Hepatocyte (in vitro differentiated cells): ENCODE measurements around the gene PHLDA3. TPM values are rescaled to one million over a fixed set of nuclear protein-coding genes. Genes with fewer than 3 reads are reported as not detected.

ENCODE experiments used
- DNase-seq: peaks from one replicate; pipeline ENCODE4 v3.0.0-alpha.2; 2016; ENCODE audit warnings: low spot score
- H2AFZ ChIP-seq: fragments of 200-600 bp; sonication (generic); 2 replicates; pipeline ENCODE4 v1.6.0; 2016; ENCODE audit warnings: antibody characterized with exemption, mild to moderate bottlenecking
- H3K27ac ChIP-seq: fragments of 200-600 bp; sonication (generic); 2 replicates; pipeline ENCODE4 v1.5.1; 2016; ENCODE audit warnings: mild to moderate bottlenecking
- H3K27me3 ChIP-seq: fragments of 200-600 bp; sonication (generic); 2 replicates; pipeline ENCODE4 v1.6.1; 2016
- H3K36me3 ChIP-seq: fragments of 200-600 bp; sonication (generic); replicated peaks from 2 replicates; pipeline ENCODE4 v1.5.1; 2016; ENCODE audit warnings: low read depth; ENCODE audit not compliant: insufficient read depth
- H3K4me1 ChIP-seq: fragments of 200-600 bp; sonication (generic); 2 replicates; pipeline ENCODE4 v1.5.1; 2016; ENCODE audit warnings: mild to moderate bottlenecking, moderate library complexity; ENCODE audit not compliant: insufficient read depth
- H3K4me2 ChIP-seq: fragments of 200-600 bp; sonication (generic); 2 replicates; pipeline ENCODE4 v1.6.0; 2016
- H3K4me3 ChIP-seq: fragments of 200-600 bp; sonication (generic); 2 replicates; pipeline ENCODE4 v1.5.1; 2016; ENCODE audit warnings: mild to moderate bottlenecking
- H3K79me2 ChIP-seq: fragments of 200-600 bp; sonication (generic); 2 replicates; pipeline ENCODE4 v1.6.0; 2017; ENCODE audit warnings: mild to moderate bottlenecking
- H3K9me2 ChIP-seq: fragments of 200-600 bp; sonication (generic); replicated peaks from 2 replicates; pipeline ENCODE4 v1.6.0; 2017; ENCODE audit warnings: mild to moderate bottlenecking; ENCODE audit not compliant: insufficient read depth
- H3K9me3 ChIP-seq: fragments of 200-600 bp; sonication (generic); 2 replicates; pipeline ENCODE4 v1.5.1; 2016; ENCODE audit warnings: low read depth, mild to moderate bottlenecking
- H4K20me1 ChIP-seq: fragments of 200-600 bp; sonication (generic); 2 replicates; pipeline ENCODE4 v1.6.0; 2016; ENCODE audit warnings: mild to moderate bottlenecking; ENCODE audit not compliant: insufficient read depth, poor library complexity, severe bottlenecking
- EZH2 ChIP-seq: fragments of 200-600 bp; sonication (generic); IDR thresholded peaks from 2 replicates; pipeline ENCODE4 v1.6.1; 2016; ENCODE audit warnings: antibody characterized with exemption, mild to moderate bottlenecking, borderline replicate concordance
- EZH2phosphoT487 ChIP-seq: fragments of 200-600 bp; sonication (generic); IDR thresholded peaks from one replicate; pipeline ENCODE4 v1.6.1; 2018; ENCODE audit warnings: antibody characterized with exemption, mild to moderate bottlenecking, low read depth, moderate library complexity; ENCODE audit not compliant: unreplicated experiment, severe bottlenecking
- WGBS: methylation state at CpG from one replicate; pipeline ENCODE4 v1.1.6; 2016; ENCODE audit warnings: low lambda C conversion rate; ENCODE audit errors: missing lambda C conversion rate; 5-methylcytosine and 5-hydroxymethylcytosine counted together
- polyA plus RNA-seq: library from polyadenylated mRNA; unstranded; fragments of >200 nt; fragmentation: Nextera tagmentation; extraction: Ambion mirVana; gene quantifications from 2 replicates; pipeline ENCODE4 v1.2.1, GENCODE V29; 2016
- total RNA-seq: library from RNA; depleted of rRNA; stranded (reverse); fragments of >200 nt; gene quantifications from 2 replicates; pipeline ENCODE4 v1.2.3, GENCODE V29; 2014
- TF ChIP-seq, protein P1 (sequence below): fragments of 200-600 bp; sonication (generic); IDR thresholded peaks from 2 replicates; pipeline ENCODE4 v1.5.1; 2016; ENCODE audit warnings: antibody characterized with exemption, mild to moderate bottlenecking; ENCODE audit not compliant: poor library complexity

The PHLDA3 gene
- total and polyA plus RNA-seq, 2 experiments from 2014 or later: 30.2 to 62.9 TPM

DNA sequence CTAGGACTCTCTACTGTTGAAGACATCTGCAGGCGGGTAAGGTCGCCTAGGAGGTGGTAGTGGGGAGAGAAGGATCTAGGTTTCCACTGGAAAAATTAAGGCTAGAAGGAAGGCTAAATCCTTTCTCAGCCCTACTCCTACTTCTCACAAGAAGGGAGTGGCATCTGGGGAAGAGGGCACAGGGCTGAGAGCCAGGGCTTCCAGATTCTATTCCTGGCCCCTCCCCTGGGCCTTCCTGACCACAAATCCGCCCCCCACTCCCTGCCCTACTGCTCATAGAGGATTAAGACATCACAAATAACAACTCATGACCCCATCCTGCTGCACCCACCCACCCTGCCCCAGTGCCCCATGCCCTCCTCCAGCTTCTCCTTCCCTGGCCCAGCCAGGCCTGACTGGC, 2.5 kb downstream of the PHLDA3 start:
- peaks cover 9% of the 10 kb centered on the region for H4K20me1 ChIP-seq
- H3K9me3 ChIP-seq: no peaks in the 10 kb centered on the region
- peaks cover 43% of the 10 kb centered on the region for H3K4me1 ChIP-seq
- H3K4me3 ChIP-seq: no peak overlapping the region
- H3K36me3 ChIP-seq: no peaks in the 10 kb centered on the region
- H3K9me2 ChIP-seq: no peaks in the 10 kb centered on the region
- TF ChIP-seq EZH2 (no peak), EZH2phosphoT487 (no peak)
- TF ChIP-seq, protein P1, sequence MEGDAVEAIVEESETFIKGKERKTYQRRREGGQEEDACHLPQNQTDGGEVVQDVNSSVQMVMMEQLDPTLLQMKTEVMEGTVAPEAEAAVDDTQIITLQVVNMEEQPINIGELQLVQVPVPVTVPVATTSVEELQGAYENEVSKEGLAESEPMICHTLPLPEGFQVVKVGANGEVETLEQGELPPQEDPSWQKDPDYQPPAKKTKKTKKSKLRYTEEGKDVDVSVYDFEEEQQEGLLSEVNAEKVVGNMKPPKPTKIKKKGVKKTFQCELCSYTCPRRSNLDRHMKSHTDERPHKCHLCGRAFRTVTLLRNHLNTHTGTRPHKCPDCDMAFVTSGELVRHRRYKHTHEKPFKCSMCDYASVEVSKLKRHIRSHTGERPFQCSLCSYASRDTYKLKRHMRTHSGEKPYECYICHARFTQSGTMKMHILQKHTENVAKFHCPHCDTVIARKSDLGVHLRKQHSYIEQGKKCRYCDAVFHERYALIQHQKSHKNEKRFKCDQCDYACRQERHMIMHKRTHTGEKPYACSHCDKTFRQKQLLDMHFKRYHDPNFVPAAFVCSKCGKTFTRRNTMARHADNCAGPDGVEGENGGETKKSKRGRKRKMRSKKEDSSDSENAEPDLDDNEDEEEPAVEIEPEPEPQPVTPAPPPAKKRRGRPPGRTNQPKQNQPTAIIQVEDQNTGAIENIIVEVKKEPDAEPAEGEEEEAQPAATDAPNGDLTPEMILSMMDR: no peak
- no peaks in the 10 kb centered on the region for H3K27me3 ChIP-seq
- no peak for DNase-seq
- H2AFZ ChIP-seq: no peak overlapping the region
- H3K27ac ChIP-seq: no peak overlapping the region
- peak overlapping the region; percentile 85 for H3K4me2 ChIP-seq
- WGBS: 87% methylated on average over 3 of the region's 3 CpGs
- H3K79me2 ChIP-seq: peaks cover 30% of the 10 kb centered on the region

DNA sequence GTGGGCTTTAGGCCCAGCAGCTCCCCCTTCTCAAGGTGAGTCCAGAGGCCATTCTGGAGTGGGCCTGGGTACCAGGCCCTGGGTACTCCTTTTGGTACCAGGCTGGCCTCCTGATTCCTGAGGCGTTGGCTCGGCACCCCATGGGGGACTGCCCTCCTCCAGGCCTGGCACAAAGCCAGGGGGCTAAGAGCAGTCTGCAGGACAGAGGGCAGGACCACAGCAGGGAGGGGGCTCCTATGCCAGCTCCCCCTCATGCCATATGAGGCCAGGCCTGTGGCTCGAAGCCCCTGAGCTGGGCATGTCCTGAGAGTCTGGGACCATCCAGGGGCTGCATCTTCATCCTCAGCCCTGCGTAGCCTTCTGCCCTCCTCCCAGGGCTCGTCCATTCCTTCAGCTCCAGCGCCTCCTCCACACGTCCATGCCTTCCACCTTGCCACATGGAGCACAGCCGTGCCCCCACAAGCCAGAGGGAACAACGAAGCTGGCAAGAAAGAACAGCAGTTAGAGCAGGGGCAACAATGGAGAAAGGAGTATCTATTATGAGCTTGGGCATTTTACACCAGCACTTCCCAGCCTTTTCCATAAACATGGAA, 3.2 kb downstream of the PHLDA3 start:
- Histone ChIP-seq H3K4me3 (no peak overlapping the region), H4K20me1 (peaks cover 9% of the 10 kb centered on the region), H3K4me2 (peak overlapping the region; percentile 85), H3K9me2 (no peaks in the 10 kb centered on the region), H3K9me3 (no peaks in the 10 kb centered on the region), H3K27ac (no peak overlapping the region), H3K4me1 (peaks cover 47% of the 10 kb centered on the region), H3K36me3 (no peaks in the 10 kb centered on the region), H3K79me2 (peaks cover 30% of the 10 kb centered on the region), H3K27me3 (no peaks in the 10 kb centered on the region), H2AFZ (no peak overlapping the region)
- no peak for DNase-seq
- WGBS: 92% methylated on average over 9 of the region's 9 CpGs
- TF ChIP-seq, protein P1: no peak
- TF ChIP-seq EZH2phosphoT487 (no peak), EZH2 (no peak)

GRCh38 chr1:201463071-201463552, 5.9 kb downstream of the PHLDA3 start:
- Histone ChIP-seq H3K4me2 (no peak overlapping the region), H3K27me3 (no peaks in the 10 kb centered on the region), H3K27ac (peak overlapping the region; percentile 93), H3K79me2 (peaks cover 22% of the 10 kb centered on the region), H3K9me3 (no peaks in the 10 kb centered on the region), H3K36me3 (no peaks in the 10 kb centered on the region), H3K4me1 (peaks cover 48% of the 10 kb centered on the region), H3K9me2 (no peaks in the 10 kb centered on the region), H3K4me3 (no peak overlapping the region), H2AFZ (no peak overlapping the region), H4K20me1 (peaks cover 9% of the 10 kb centered on the region)
- TF ChIP-seq EZH2phosphoT487: no peak
- TF ChIP-seq, protein P1: no peak
- no peak for TF ChIP-seq EZH2
- 89% methylated on average over 7 of the region's 7 CpGs for WGBS
- DNase-seq: peak; percentile 17
